Measurements from ENCODE around the gene GLB1L3. TPM values are rescaled to one million over a fixed set of nuclear protein-coding genes. Genes with fewer than 3 reads are reported as not detected.

Gene GLB1L3
- total RNA-seq, 1 experiment from 2014 or later, result not detected

GRCh38 chr11:134288486-134288885 lies 12.3 kb downstream of the GLB1L3 start:
- Histone ChIP-seq H3K27me3 (ENCODE audit: insufficient read depth, low read length) (no peaks in the 10 kb centered on the region), H4K20me1 (ENCODE audit: insufficient read depth) (no peaks in the 10 kb centered on the region), H3K4me2 (ENCODE audit: low read length) (no peak overlapping the region), H3K27ac (ENCODE audit: low read depth, low read length) (no peak overlapping the region), H3K4me1 (ENCODE audit: control insufficient read depth in 1 of 2, insufficient read depth in 2 of 2, low read length in 2 of 2) (no peaks in the 10 kb centered on the region), H3K9me3 (ENCODE audit: control insufficient read depth in 1 of 2, insufficient read depth in 1 of 2, low read depth in 1 of 2, low read length in 2 of 2) (no peaks in the 10 kb centered on the region), H3K4me3 (replicated peaks in 1 of 2; ENCODE audit: low read depth in 1 of 2, low read length in 2 of 2) (no peak overlapping the region), H3K36me3 (ENCODE audit: control insufficient read depth in 1 of 2, insufficient read depth in 2 of 2, low read length in 2 of 2) (no peaks in the 10 kb centered on the region), H2AFZ (ENCODE audit: low read depth, low read length, poor library complexity, severe bottlenecking) (no peak overlapping the region), H3K79me2 (ENCODE audit: insufficient read depth, low read length) (no peaks in the 10 kb centered on the region), H3K9ac (ENCODE audit: low read length) (no peak overlapping the region), H3K9me2 (ENCODE audit: insufficient read depth) (no peaks in the 10 kb centered on the region)
- BruUV-seq (replicated peaks), result no TSS peak
- ChIA-PET POLR2A (no interaction called here), RAD21 (ENCODE audit: low non-redundant PET in 1 of 2, low total read pairs in 2 of 2, uncharacterized antibody in 2 of 2, unreplicated experiment in 2 of 2) (no interaction called here), CTCF (no interaction called here)
- ATAC-seq (no peak), DNase-seq (ENCODE audit: low read depth, low spot score) (no peak)
- intact Hi-C loops (cut with micrococcal nuclease), result no loop called here
- TF ChIP-seq TCF7L2 (IDR thresholded peaks at IDR 0.05; ENCODE audit: borderline replicate concordance, extremely low read depth, insufficient read depth, insufficient read length) (no peak), EZH2 (IDR thresholded peaks at IDR 0.05) (no peak), YY1 (IDR thresholded peaks at IDR 0.05; ENCODE audit: extremely low read depth, insufficient replicate concordance, low read depth, low read length) (no peak), ELF1 (IDR thresholded peaks at IDR 0.05; ENCODE audit: borderline replicate concordance, low read depth) (no peak), SRF (IDR thresholded peaks at IDR 0.05; ENCODE audit: low read depth) (no peak), SP1 (IDR thresholded peaks at IDR 0.05; ENCODE audit: low read depth) (no peak)

- TF ChIP-seq EZH2phosphoT487 (IDR thresholded peaks at IDR 0.05; ENCODE audit: borderline replicate concordance), result no peak
- CTCF ChIA-PET, result no interaction called here
- POLR2A ChIA-PET, result no interaction called here
- no peaks in the 10 kb centered on the region for H3K9me2 ChIP-seq (ENCODE audit: insufficient read depth)
- BruUV-seq (replicated peaks), result no TSS peak
- H4K20me1 ChIP-seq (ENCODE audit: insufficient read depth), result no peaks in the 10 kb centered on the region
- H3K9me3 ChIP-seq (ENCODE audit: control insufficient read depth in 1 of 2, insufficient read depth in 1 of 2, low read depth in 1 of 2, low read length in 2 of 2), result no peaks in the 10 kb centered on the region
- H3K4me3 ChIP-seq (replicated peaks in 1 of 2; ENCODE audit: low read depth in 1 of 2, low read length in 2 of 2), result no peak overlapping the region
- H3K27ac ChIP-seq (ENCODE audit: low read depth, low read length), result no peak overlapping the region
- no peaks in the 10 kb centered on the region for H3K27me3 ChIP-seq (ENCODE audit: insufficient read depth, low read length)
- no peak for ATAC-seq
- no peak overlapping the region for H2AFZ ChIP-seq (ENCODE audit: low read depth, low read length, poor library complexity, severe bottlenecking)
- no peaks in the 10 kb centered on the region for H3K4me1 ChIP-seq (ENCODE audit: control insufficient read depth in 1 of 2, insufficient read depth in 2 of 2, low read length in 2 of 2)
- H3K4me2 ChIP-seq (ENCODE audit: low read length), result no peak overlapping the region
- no peak for DNase-seq (ENCODE audit: low read depth, low spot score)
- no peaks in the 10 kb centered on the region for H3K36me3 ChIP-seq (ENCODE audit: control insufficient read depth in 1 of 2, insufficient read depth in 2 of 2, low read length in 2 of 2)
- H3K79me2 ChIP-seq (ENCODE audit: insufficient read depth, low read length), result no peaks in the 10 kb centered on the region
- H3K9ac ChIP-seq (ENCODE audit: low read length), result no peak overlapping the region
- intact Hi-C loops (cut with micrococcal nuclease), result no loop called here
- RAD21 ChIA-PET (ENCODE audit: low non-redundant PET in 1 of 2, low total read pairs in 2 of 2, uncharacterized antibody in 2 of 2, unreplicated experiment in 2 of 2), result no interaction called here
These were observed 13.0 kb downstream of the GLB1L3 start for GRCh38 chr11:134289167-134289566.
